Activated CD4-positive, CD25-positive, alpha-beta regulatory T cell treated with anti-CD3 and anti-CD28 coated beads, Interleukin-2, amount 50 U/mL, for 24 hours (primary cell): Measurements from ENCODE around the gene CD7.

Experiments
- ATAC-seq, 2 donors: fragments of 150-1000 bp; cut with Tn5 transposase; one replicate each; pipeline ENCODE4 v1.10.0; 2021; ENCODE audit warnings: mild to moderate bottlenecking in 1 of 2, moderate library complexity in 1 of 2

CD7 gene

GRCh38 chr17:82314012-82314726 lies 3.2 kb downstream of the CD7 start:
- ATAC-seq = no peak

GRCh38 chr17:82313195-82314011 lies 4.0 kb downstream of the CD7 start:
- ATAC-seq = no peak

GRCh38 chr17:82311971-82312370 lies 5.4 kb downstream of the CD7 start:
- ATAC-seq = no peak

- no peak for ATAC-seq
These were observed 6.5 kb downstream of the CD7 start for GRCh38 chr17:82310877-82311276.

- ATAC-seq = no peak
These were observed 7.5 kb downstream of the CD7 start for GRCh38 chr17:82309656-82310570.

- no peak for ATAC-seq
These were observed 11.6 kb downstream of the CD7 start for GRCh38 chr17:82305727-82306300.

- no peak for ATAC-seq
These were observed 12.3 kb downstream of the CD7 start for GRCh38 chr17:82304826-82305726.

GRCh38 chr17:82303944-82304808 lies 13.2 kb downstream of the CD7 start:
- ATAC-seq = no peak

- ATAC-seq = no peak
These were observed 14.1 kb downstream of the CD7 start for GRCh38 chr17:82302991-82303943.

- no peak for ATAC-seq
These were observed 14.8 kb downstream of the CD7 start for GRCh38 chr17:82302568-82302963.

GRCh38 chr17:82301916-82302567 lies 15.4 kb downstream of the CD7 start:
- no peak for ATAC-seq

GRCh38 chr17:82301300-82301915 lies 16.0 kb downstream of the CD7 start:
- ATAC-seq = no peak

- ATAC-seq = no peak
These were observed 16.6 kb downstream of the CD7 start for GRCh38 chr17:82300707-82301270.

GRCh38 chr17:82300228-82300627 lies 17.2 kb downstream of the CD7 start:
- ATAC-seq = no peak

GRCh38 chr17:82299452-82299851 lies 18.0 kb downstream of the CD7 start:
- no peak for ATAC-seq

GRCh38 chr17:82298538-82299421 lies 18.6 kb downstream of the CD7 start:
- no peak for ATAC-seq
